Activated CD4-positive, alpha-beta memory T cell treated with anti-CD3 and anti-CD28 coated beads, Interleukin-2, amount 10 ng/mL, durations not matched to agents 7 days and 5 days (primary cell): ENCODE results near the gene PDE4B. TPM values are rescaled to one million over a fixed set of nuclear protein-coding genes. Genes with fewer than 3 reads are reported as not detected.

Source experiments
- CTCF ChIA-PET: fragments of 350-600 bp; sonication (Branson Sonifier 250); formaldehyde crosslinking; loops from one replicate; lab custom pipeline; 2021; ENCODE audit warnings: antibody characterized with exemption, inconsistent platforms; lab: Charles Lee
- POLR2A ChIA-PET: fragments of 350-600 bp; sonication (Branson Sonifier 250); formaldehyde crosslinking; loops from one replicate; lab custom pipeline; 2021; ENCODE audit warnings: antibody characterized with exemption; lab: Charles Lee
- DNase-seq: peaks from one replicate; pipeline ENCODE4 v3.0.0-alpha.2; 2020
- H3K27ac Mint-ChIP-seq: one replicate; pipeline ENCODE4 v1.8.0; 2021; ENCODE audit warnings: mild to moderate bottlenecking, mixed read lengths
- H3K27me3 Mint-ChIP-seq: one replicate; pipeline ENCODE4 v1.8.0; 2021; ENCODE audit warnings: mixed read lengths
- H3K36me3 Mint-ChIP-seq: one replicate; pipeline ENCODE4 v1.8.0; 2021; ENCODE audit warnings: low read depth, mixed read lengths
- H3K4me1 Mint-ChIP-seq: one replicate; pipeline ENCODE4 v1.8.0; 2021; ENCODE audit warnings: mixed read lengths
- H3K4me3 Mint-ChIP-seq: one replicate; pipeline ENCODE4 v1.8.0; 2021; ENCODE audit warnings: mild to moderate bottlenecking, mixed read lengths
- H3K9me3 Mint-ChIP-seq: one replicate; pipeline ENCODE4 v1.8.0; 2021; ENCODE audit warnings: mixed read lengths
- total RNA-seq, 2 experiments: library from RNA; stranded (reverse); gene quantifications; one replicate each; pipeline ENCODE4 v1.2.3, GENCODE V29; 2021

The PDE4B gene
- total RNA-seq, 2 experiments from 2014 or later: 46.8 to 48.0 TPM

DNA sequence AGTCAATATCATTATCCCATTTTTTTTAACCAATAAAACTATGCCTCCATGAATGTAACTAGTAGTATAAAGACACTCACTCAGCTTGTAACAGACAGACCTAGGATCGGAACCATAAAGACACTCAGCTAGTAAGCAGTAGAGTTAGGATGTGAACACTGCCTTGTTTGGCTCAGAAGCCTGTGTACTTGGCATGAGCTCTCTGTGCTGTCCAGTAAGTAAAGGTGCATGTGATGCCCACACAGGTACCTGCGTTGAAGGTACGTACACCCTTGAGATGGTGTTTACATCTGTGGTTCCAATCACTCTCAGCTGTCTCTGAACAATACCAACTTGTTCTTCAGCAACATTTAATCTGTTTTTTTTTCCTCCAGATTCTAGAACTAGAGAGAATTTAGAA is 489.1 kb downstream of the PDE4B start:
- Mint-ChIP-seq H3K4me3 (no peak overlapping the region), H3K36me3 (peaks cover 7% of the 10 kb centered on the region), H3K4me1 (peaks cover 87% of the 10 kb centered on the region), H3K27me3 (no peaks in the 10 kb centered on the region), H3K9me3 (no peaks in the 10 kb centered on the region), H3K27ac (no peak overlapping the region)
- ChIA-PET CTCF (interaction anchor here (0.8 to 2.2 kb wide), 15 partner anchors 9 to 470 kb away, joined by 3 to 19 read pairs (median 5); no protein-coding TSS in a partner anchor), POLR2A (interaction anchor here (0.8 to 4.7 kb wide), 13 partner anchors 9 to 164 kb away, joined by 3 to 58 read pairs (median 7); no protein-coding TSS in a partner anchor)
- DNase-seq: no peak

DNA sequence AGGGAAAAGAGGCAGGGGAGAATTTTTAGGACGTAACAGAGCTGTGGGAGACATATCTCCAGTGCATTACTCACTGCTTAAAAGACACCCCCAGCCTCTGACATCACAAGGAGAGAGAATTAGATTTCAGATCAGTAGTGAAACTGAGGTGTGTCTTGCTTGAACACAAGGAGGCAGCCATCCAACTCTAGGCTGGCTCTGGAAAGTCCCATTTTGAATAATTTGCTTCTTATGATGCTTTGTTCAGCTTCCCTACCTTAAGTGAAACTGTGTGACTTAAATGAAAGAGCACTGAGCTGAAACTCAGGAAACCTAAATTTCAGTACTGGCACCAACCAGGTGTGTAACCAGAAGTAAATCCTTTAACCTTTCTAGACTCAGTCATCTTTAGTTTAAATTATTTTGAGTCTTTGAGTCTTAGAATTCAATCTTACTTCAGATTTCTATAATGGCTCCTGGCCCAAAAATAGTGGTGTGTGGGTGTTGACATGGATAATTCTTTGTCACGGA is 489.7 kb downstream of the PDE4B start:
- ChIA-PET CTCF (interaction anchor here (0.8 to 2.2 kb wide), 15 partner anchors 10 to 470 kb away, joined by 3 to 19 read pairs (median 5); no protein-coding TSS in a partner anchor), POLR2A (interaction anchor here (0.8 to 4.7 kb wide), 14 partner anchors 9 to 163 kb away, joined by 3 to 58 read pairs (median 6); no protein-coding TSS in a partner anchor)
- peak; percentile 66 for DNase-seq
- Mint-ChIP-seq H3K4me1 (peaks cover 83% of the 10 kb centered on the region), H3K27ac (peak overlapping the region; percentile 19), H3K4me3 (no peak overlapping the region), H3K9me3 (no peaks in the 10 kb centered on the region), H3K36me3 (peaks cover 5% of the 10 kb centered on the region), H3K27me3 (no peaks in the 10 kb centered on the region)

DNA sequence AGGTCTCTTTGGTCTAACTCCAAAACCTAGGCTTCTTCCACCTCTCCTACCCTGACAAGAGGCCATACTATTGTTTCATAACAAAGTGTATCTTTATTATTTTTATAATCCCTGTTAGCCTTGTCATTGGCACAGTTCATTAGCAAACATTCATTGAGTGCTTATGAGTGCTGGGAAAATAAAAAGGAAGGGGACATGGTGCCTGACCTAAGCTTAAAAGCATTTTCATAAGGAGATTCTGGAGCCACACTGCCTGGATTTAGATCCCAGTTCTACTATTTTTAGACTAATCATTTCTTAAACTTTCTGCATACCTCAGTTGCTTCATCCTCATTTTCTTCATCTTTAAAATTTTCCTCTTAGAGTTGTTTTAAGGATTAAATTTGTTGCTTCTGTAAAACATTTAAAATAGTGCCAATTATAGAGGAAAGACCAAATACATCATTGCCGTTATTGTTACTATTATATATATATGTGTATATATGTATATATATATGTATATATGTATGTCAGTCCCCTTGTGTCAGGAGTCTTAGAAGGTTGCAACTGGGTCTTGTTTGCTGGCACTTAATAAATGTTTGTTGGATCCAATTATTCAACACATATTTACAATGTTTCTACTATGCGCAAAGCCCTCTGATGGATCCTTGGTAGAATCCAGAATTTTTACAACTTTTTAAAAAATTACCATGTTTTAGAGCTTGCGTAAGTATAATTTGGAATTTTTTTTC is 490.4 kb downstream of the PDE4B start:
- ChIA-PET POLR2A (interaction anchor here (1.0 to 4.7 kb wide), 14 partner anchors 8 to 163 kb away, joined by 3 to 58 read pairs (median 7); no protein-coding TSS in a partner anchor), CTCF (interaction anchor here (0.9 to 2.2 kb wide), 13 partner anchors 11 to 471 kb away, joined by 3 to 19 read pairs (median 4); no protein-coding TSS in a partner anchor)
- Mint-ChIP-seq H3K36me3 (peaks cover 2% of the 10 kb centered on the region), H3K27ac (peak overlapping the region; percentile 68), H3K27me3 (no peaks in the 10 kb centered on the region), H3K4me3 (no peak overlapping the region), H3K9me3 (no peaks in the 10 kb centered on the region), H3K4me1 (peaks cover 79% of the 10 kb centered on the region)
- no peak for DNase-seq

DNA sequence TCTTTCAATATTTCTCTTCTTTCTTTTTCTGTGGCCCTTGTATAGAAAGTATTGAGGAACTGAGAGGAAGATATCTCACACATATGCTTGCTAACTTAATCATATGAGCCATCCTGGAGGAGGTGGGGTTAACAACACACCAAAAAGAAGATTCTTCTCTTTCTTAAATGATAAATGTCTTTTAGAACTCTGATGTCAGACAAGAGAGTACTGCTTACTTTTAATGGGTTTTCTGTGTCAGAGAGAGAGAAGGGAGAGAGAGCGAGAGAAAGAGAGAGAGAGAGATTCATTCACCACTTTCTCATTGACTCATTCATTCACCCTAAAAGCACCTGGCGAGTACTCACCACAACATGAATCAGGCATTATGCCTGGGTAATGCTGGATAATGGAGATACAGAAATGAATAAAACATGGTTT is 490.9 kb downstream of the PDE4B start:
- peak overlapping the region; percentile 68 for H3K27ac Mint-ChIP-seq
- ChIA-PET POLR2A (interaction anchor here (1.4 to 4.7 kb wide), 6 partner anchors 8 to 64 kb away, joined by 3 to 58 read pairs (median 12); no protein-coding TSS in a partner anchor), CTCF (no interaction called here)
- peak; percentile 42 for DNase-seq
- no peaks in the 10 kb centered on the region for H3K9me3 Mint-ChIP-seq
- no peaks in the 10 kb centered on the region for H3K27me3 Mint-ChIP-seq
- H3K4me3 Mint-ChIP-seq: peak overlapping the region; percentile 9
- peaks cover 2% of the 10 kb centered on the region for H3K36me3 Mint-ChIP-seq
- H3K4me1 Mint-ChIP-seq: peaks cover 78% of the 10 kb centered on the region

DNA sequence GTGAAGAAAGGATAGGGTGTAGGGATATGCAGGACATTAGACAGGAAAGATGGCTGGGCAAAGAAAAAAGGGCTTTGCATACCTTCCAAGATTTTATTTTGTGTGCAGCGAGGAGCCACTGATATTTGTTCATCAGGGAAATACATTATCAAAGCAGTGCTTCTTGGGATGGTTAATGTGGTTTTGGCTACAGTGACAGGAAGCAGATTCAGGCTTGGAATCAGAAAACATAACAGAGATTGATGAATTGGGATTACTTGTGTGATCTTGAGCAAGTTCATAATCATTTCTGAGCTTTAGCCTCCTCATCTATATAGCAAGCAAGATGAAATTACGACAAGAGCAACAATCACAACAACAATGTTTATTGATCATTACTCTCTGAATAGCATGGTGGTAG is 492.1 kb downstream of the PDE4B start:
- H3K27ac Mint-ChIP-seq: no peak overlapping the region
- no peak for DNase-seq
- H3K36me3 Mint-ChIP-seq: peaks cover 4% of the 10 kb centered on the region
- H3K4me3 Mint-ChIP-seq: no peak overlapping the region
- POLR2A ChIA-PET: interaction anchor here (1.3 to 4.7 kb wide), 5 partner anchors 9 to 47 kb away, joined by 4 to 58 read pairs (median 7); no protein-coding TSS in a partner anchor
- peaks cover 73% of the 10 kb centered on the region for H3K4me1 Mint-ChIP-seq
- no peaks in the 10 kb centered on the region for H3K27me3 Mint-ChIP-seq
- no peaks in the 10 kb centered on the region for H3K9me3 Mint-ChIP-seq
- CTCF ChIA-PET: no interaction called here

DNA sequence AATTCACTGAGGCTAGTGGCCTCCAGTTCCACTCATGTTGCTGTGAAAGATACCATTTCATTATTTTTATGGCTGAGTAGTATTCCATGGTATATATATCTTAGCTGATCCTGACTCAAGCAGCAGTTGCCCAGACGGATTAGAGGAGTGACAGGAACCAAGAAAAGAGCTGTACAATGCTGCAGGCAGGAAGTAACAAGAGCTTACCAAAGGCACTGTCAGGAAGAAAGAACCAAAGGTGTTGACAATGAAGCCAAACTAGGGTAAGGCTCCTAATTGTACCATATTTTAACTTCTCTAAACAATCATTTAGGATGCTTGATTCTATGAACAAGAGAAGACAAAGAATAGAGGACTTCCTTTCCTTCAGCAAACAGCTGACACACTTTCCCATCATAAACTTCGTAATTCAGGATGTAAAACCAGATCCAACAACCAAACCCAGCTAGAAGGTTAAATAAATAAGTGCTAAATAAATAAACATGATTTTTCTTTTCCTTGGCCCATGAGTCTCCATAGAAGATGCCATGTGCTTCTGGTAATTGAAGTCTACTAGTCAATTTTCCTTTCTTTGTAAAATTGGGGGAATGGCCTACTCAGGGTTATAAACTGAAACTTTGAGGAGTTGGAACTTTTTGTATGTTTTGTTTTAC is 493.0 kb downstream of the PDE4B start:
- no peak for DNase-seq
- peaks cover 2% of the 10 kb centered on the region for H3K27me3 Mint-ChIP-seq
- ChIA-PET CTCF (interaction anchor here (0.8 to 2.1 kb wide), 2 partner anchors 11 to 46 kb away, joined by 5 to 8 read pairs; no protein-coding TSS in a partner anchor), POLR2A (interaction anchor here (1.0 to 4.7 kb wide), 4 partner anchors 9 to 47 kb away, joined by 4 to 28 read pairs (median 5); no protein-coding TSS in a partner anchor)
- H3K4me1 Mint-ChIP-seq: peaks cover 75% of the 10 kb centered on the region
- peaks cover 7% of the 10 kb centered on the region for H3K36me3 Mint-ChIP-seq
- no peaks in the 10 kb centered on the region for H3K9me3 Mint-ChIP-seq
- H3K4me3 Mint-ChIP-seq: no peak overlapping the region
- peak overlapping the region; percentile 8 for H3K27ac Mint-ChIP-seq

DNA sequence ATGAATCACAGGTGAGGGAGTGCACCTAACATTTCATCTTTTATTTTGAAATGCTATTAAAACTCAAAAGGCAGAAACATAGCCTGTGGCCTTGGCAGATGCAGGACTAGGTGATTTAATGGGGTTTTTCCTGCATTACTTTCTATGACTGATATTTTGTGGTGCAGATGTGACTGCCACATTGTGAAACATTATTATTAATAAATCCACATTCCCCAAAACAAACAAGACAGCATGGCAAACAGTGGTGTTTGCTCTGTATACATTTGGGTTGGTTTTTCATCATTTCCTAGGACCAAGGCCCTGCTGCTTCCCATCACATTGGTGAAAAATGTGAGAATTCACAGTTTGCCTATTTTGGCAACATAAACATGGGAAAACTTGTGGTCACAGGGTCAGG is 493.6 kb downstream of the PDE4B start:
- Mint-ChIP-seq H3K36me3 (peaks cover 7% of the 10 kb centered on the region), H3K4me1 (peaks cover 77% of the 10 kb centered on the region), H3K9me3 (no peaks in the 10 kb centered on the region), H3K4me3 (no peak overlapping the region), H3K27ac (no peak overlapping the region), H3K27me3 (peaks cover 2% of the 10 kb centered on the region)
- ChIA-PET POLR2A (interaction anchor here (1.0 to 4.7 kb wide), 5 partner anchors 8 to 46 kb away, joined by 4 to 28 read pairs (median 6); no protein-coding TSS in a partner anchor), CTCF (interaction anchor here (0.8 to 2.1 kb wide), 4 partner anchors 12 to 46 kb away, joined by 3 to 8 read pairs (median 4); no protein-coding TSS in a partner anchor)
- no peak for DNase-seq

DNA sequence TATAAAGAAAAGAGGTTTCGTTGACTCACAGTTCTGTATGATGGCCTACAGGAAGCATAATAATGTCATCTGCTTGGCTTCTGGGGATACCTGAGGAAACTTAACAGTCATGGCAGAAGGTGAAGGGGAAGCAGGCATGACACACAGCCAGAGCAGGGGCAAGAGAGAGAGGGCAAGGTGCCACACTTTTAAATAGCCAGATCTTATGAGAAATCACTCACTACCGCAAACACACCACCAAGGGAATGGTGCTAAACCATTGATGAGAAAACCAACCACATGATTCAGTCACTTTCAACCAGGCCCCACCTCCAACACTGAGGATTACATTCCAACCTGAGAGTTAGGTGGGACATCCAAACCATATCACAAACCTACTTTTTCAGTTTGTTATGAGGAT is 495.4 kb downstream of the PDE4B start:
- H3K27ac Mint-ChIP-seq: no peak overlapping the region
- POLR2A ChIA-PET: interaction anchor here (1.2 to 3.0 kb wide), 3 partner anchors 12 to 44 kb away, joined by 4 to 12 read pairs (median 6); no protein-coding TSS in a partner anchor

DNA sequence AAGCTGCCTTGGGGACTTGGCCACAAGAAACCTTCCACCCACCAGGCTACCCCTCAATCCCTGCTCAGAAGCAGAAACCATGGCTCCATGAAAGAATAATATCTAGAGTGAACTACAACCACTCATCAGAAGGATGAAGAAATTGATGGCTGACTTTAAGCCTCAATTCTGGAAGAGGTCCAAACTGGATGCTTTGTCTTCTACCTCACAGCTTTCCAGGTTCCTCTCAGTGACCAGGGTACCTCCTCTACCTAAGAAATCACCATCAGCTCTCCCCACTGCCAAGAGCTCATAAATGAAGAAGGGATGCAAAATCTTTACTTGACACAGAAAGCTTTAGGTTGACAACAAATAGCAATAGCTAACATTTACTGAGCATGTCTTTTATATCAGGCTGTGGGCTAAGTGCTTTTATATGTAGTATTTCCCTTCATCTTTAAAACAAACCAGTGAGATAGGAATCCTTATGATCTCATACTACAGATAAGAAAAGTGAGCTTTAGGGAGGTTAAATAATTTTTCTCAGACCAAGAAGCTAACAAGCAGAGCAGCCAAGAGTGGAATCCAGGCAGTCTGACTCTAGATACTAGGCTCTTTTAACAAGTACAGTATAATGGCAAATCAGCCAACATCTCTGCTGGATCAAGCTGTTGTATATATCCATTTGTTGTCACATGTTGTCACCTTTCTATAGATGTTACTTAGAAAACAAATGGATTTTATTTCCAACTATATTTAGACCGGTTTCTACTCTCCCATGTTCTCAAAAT is 498.3 kb downstream of the PDE4B start:
- Mint-ChIP-seq H3K27me3 (peaks cover 2% of the 10 kb centered on the region), H3K4me1 (peaks cover 51% of the 10 kb centered on the region), H3K36me3 (peaks cover 7% of the 10 kb centered on the region), H3K4me3 (no peak overlapping the region), H3K27ac (no peak overlapping the region), H3K9me3 (no peaks in the 10 kb centered on the region)
- DNase-seq: no peak
- CTCF ChIA-PET: interaction anchor here (0.6 to 2.7 kb wide), 4 partner anchors 10 to 154 kb away, joined by 3 to 7 read pairs (median 3); no protein-coding TSS in a partner anchor
- POLR2A ChIA-PET: interaction anchor here (0.8 to 2.8 kb wide), 6 partner anchors 8 to 45 kb away, joined by 3 to 18 read pairs (median 4); no protein-coding TSS in a partner anchor

More for the DNA sequence above, 495.4 kb downstream of the PDE4B start:
- Mint-ChIP-seq H3K36me3 (peaks cover 7% of the 10 kb centered on the region), H3K9me3 (no peaks in the 10 kb centered on the region), H3K4me3 (no peak overlapping the region), H3K27me3 (peaks cover 2% of the 10 kb centered on the region), H3K4me1 (peaks cover 67% of the 10 kb centered on the region)
- CTCF ChIA-PET: interaction anchor here (1.0 kb wide), 1 partner anchor 36 kb away, joined by 3 read pairs; no protein-coding TSS in a partner anchor
- peak; percentile 23 for DNase-seq

DNA sequence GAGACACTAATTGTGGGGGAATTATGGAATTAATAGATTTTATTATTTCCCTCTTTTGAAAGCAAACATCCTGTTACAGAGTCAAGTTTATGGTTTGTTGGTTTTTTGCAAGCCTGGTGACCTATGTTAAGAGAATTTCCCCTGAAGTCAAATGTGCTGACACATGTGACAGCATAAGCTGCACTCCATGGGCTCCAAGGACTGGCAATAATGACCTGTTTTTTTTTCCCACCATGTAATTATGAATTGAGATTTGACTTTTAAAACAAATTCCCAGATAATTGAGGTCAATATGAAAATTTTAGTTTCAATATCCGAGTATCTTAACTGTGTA is 498.8 kb downstream of the PDE4B start:
- Mint-ChIP-seq H3K4me3 (no peak overlapping the region), H3K27me3 (peaks cover 2% of the 10 kb centered on the region), H3K36me3 (peaks cover 7% of the 10 kb centered on the region), H3K4me1 (peaks cover 48% of the 10 kb centered on the region), H3K9me3 (no peaks in the 10 kb centered on the region), H3K27ac (no peak overlapping the region)
- ChIA-PET CTCF (interaction anchor here (0.6 to 2.7 kb wide), 3 partner anchors 9 to 153 kb away, joined by 3 to 7 read pairs (median 3); no protein-coding TSS in a partner anchor), POLR2A (interaction anchor here (0.8 to 2.8 kb wide), 6 partner anchors 9 to 44 kb away, joined by 3 to 18 read pairs (median 4); no protein-coding TSS in a partner anchor)
- no peak for DNase-seq

DNA sequence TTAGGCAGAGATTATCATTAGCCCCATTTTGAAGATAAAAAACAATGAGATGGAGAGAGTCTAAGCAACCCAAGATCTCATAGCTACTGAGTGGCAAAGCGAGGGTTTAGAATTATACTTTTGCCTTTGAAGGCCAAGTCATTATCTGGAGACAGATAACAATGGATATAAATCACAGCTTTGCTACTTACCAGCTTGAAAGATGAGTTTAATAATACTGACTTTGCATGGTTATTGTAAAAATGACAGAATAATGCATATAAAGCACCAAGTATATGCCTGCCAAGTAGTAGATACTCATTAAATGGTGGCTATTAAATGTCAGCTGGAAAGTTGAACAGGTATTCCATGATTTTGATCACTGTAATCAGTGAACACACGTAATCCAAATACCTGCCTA is 499.6 kb downstream of the PDE4B start:
- Mint-ChIP-seq H3K36me3 (peaks cover 10% of the 10 kb centered on the region), H3K4me3 (no peak overlapping the region), H3K27me3 (peaks cover 2% of the 10 kb centered on the region), H3K4me1 (peaks cover 53% of the 10 kb centered on the region), H3K27ac (no peak overlapping the region), H3K9me3 (no peaks in the 10 kb centered on the region)
- DNase-seq: no peak
- CTCF ChIA-PET: interaction anchor here (1.4 to 2.7 kb wide), 2 partner anchors 9 to 153 kb away, joined by 3 to 7 read pairs; no protein-coding TSS in a partner anchor
- POLR2A ChIA-PET: interaction anchor here (2.0 to 2.8 kb wide), 3 partner anchors 9 to 39 kb away, joined by 7 to 18 read pairs (median 12); no protein-coding TSS in a partner anchor
